Activated CD4-positive, CD25-positive, alpha-beta regulatory T cell treated with anti-CD3 and anti-CD28 coated beads, Interleukin-2, amount 50 U/mL, for 24 hours (primary cell): Measurements from ENCODE around the gene RHCG.
A peak's percentile ranks its signal among the peaks of the same experiment; 100 is the strongest.

ENCODE experiments used
- ATAC-seq, 2 donors: fragments of 150-1000 bp; cut with Tn5 transposase; one replicate each; pipeline ENCODE4 v1.10.0; 2021; ENCODE audit warnings: mild to moderate bottlenecking in 1 of 2, moderate library complexity in 1 of 2

Gene RHCG

DNA sequence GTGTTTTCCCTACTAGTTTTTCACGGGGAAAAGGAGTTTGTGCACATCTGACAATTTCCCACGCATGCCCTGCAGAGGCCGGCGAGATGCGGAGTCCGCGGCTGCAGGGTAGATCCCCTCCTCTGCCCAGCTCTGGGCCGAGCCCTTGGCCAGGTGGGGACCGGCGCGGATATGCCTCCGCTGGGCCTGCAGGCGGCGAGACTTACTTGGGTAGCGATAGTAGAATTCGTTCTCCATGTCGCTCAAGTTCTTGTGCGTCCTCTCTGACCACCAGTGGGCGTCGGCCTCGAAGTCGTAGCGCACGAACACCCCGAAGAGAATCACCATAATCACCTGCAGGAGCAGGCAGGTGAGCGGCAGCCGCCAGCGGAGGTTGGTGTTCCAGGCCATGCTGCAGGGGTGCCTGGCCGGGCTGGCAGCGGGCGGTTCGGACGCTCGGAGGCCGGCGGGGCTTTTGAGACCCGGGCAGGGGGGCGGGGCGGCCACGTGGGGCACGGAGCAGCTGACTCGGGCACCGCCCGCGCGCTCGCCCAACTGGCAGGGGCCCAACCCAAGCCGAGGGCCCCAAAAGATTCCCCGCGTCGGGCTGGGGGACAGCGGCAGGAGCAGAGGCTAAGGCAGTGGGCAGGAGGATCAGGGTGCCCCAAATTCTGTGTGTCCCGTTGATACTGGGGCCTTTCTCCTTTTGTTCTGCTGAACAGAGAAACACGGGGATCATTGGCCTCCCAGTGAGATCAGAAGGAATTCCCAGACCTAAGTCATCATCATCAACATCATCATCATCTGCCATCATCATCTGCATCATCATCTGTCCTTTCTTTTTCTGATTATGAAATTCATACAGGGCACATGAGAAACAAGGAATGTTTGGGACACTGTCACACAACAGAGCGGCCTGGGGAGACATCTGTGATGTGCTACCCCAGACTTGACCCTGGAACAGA lies at the start of gene RHCG:
Gene RHCG (minus strand): TSS at position 429 of the 944 bp plus-strand sequence. CDS start 39 bp downstream, at position 390.
- peak in 1 of 2 donors; percentile 9 for ATAC-seq

DNA sequence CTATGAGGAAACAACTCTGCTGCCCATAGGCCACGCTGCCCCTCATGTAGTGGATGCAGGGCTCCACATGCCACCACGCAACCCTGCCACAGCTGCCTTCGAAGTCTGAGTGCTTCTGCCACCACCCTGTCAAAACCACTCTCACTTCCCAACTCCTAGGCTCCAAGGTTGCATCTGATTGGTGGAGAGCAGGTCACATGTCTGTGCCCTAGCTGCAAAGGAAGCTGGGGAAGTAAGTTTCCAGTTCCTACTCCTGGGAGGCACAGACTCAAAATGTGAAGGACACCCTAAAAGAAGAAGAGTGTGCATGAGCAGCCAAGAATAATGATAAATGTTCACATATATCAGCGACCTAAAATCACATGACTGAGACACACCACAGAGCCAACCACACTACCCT lies 47.0 kb upstream of the RHCG start:
- ATAC-seq, result no peak

DNA sequence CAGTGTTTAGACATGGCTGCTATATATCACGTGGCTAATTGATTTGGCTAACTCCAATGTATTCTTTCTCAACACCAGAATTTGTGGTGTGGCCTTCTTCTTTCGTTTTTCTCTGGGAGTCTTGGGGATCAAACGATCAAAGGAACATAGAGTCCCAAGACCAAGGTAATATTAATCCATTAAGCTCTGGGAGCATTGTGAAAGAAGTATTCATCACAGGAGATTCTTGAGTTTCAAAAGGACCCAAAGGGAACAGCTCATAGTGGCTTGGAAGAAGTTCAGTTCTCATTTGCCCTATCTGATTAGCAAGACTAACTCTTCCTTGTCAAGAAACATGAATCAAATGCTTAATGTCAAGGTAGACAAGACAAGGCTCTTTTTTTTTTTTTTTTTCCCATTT lies 46.0 kb upstream of the RHCG start:
- ATAC-seq, result no peak

DNA sequence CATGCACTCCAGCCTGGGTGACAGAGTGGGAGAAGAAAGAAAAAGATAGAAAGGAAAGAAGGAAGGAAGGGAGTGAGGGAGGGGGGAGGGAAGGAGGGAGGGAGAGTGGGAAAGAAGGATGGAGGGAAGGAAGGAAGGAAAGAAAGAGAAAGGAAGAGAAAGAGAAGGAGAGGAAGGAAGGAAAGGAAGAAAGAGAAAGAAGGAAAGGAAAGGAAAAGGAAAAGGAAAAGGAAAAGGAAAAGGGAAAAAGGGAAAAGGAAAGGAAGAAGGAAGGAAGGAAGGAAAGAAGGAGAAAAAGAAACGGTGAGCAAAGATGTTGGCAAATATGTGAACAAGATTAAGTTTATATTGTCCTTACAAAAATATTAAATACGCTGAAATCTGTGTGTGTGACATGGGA lies 42.6 kb upstream of the RHCG start:
- ATAC-seq, result no peak

DNA sequence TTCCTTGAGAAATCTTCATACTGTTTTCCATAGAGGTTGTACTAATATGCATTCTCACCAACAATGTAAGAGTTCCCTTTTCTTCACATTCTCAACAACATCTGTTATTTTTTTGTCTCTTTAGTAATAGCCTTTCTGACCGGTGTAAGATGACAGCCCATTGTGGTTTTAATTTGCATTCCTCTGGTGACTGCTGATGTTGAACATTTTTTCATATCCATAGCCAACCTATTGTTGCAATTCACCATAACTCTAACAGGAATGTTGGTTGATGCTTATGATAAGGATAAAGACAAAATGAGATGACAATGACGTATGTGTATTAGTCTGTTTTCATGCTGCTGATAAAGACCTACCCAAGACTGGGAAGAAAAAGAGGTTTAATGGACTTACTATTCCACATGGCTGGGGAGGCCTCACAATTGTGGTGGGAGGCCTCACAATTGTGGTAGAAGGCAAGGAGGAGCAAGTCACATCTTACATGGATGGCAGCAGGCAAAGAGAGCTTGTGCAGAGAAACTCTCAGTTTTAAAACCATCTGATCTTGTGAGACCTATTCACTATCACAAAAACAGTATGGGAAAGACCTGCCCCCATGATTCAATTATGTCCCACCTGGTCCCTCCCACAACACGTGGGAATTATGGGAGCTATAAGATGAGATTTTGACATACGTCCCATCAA lies 37.6 kb upstream of the RHCG start:
- no peak for ATAC-seq

GRCh38 chr15:89531796-89532537 lies 35.6 kb upstream of the RHCG start:
- ATAC-seq, result no peak

- no peak for ATAC-seq
Observed at GRCh38 chr15:89530976-89531375, 34.6 kb upstream of the RHCG start.

DNA sequence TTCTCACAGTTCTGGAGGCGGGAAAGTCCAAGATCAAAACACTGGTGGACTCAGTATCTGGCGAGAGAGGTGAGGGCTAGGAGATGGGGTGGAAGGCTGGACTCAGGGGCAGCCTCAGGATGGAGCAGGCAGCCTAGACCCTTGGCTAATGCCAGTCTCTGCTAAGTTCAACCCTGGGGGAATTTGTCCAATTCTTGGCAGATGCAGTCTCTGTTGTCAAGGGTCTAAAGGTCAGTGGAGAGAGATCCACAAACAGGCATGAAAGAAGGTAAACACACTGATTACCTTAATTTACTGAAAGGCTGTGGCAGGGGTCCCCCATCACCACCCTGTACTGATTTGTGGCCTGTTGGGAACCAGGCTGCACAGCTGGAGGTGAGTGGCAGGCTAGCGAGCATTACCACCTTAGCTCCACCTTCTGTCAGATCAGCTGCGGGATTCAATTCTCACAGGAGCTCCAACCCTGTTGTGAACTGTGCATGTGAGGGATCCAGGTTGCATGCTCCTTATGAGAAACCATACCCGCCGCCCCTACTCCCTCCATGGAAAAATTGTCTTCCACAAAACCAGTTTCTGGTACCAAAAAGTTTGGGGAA lies 32.5 kb upstream of the RHCG start:
- no peak for ATAC-seq

DNA sequence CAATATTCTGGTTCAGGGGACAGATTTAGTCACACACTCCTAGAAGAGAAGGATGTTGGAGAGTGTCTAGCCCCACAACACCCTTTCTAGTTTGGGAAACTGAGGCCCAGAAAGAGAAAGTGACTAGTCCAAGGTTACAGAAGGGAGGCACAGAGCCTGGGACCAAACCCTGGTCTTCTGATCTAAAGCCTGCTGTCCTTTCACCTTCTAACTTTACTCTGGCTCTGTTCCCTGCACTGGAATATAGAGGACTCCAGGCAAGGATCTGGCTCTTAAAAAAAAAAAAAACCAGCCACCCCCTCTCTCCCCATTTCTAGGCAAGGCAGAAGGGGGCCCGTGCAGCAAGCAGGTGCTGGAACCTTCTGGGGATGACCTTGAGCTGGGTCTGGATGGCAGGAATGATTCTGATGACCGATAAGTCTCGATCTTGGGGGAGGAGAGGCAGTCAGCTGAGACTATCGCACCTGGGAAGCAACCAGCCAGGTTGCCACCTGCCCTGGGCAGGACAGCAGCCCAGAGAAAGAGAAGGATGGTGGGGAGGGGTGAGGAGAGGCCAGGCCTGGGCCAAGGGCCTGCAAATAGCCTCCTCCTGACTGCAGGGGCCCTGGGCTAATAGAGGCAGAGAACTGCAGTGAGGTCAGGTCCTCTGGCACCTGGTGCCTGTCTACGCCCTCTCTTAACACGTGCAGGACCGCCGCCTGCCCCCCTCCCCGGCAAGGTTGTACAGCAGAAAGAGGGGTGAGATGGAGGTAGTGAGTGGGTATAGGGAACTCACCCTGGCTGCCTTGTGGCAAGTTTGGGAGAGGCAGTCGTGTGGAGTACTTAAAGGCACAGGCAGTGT lies 30.4 kb upstream of the RHCG start:
- no peak for ATAC-seq

GRCh38 chr15:89526181-89526580 lies 29.8 kb upstream of the RHCG start:
- no peak for ATAC-seq

GRCh38 chr15:89524184-89524583 lies 27.8 kb upstream of the RHCG start:
- no peak for ATAC-seq

- ATAC-seq, result no peak
Observed at GRCh38 chr15:89523101-89523500, 26.7 kb upstream of the RHCG start.

- ATAC-seq, result no peak
Observed at GRCh38 chr15:89521605-89522004, 25.2 kb upstream of the RHCG start.

GRCh38 chr15:89515477-89515876 lies 19.1 kb upstream of the RHCG start:
- no peak for ATAC-seq

DNA sequence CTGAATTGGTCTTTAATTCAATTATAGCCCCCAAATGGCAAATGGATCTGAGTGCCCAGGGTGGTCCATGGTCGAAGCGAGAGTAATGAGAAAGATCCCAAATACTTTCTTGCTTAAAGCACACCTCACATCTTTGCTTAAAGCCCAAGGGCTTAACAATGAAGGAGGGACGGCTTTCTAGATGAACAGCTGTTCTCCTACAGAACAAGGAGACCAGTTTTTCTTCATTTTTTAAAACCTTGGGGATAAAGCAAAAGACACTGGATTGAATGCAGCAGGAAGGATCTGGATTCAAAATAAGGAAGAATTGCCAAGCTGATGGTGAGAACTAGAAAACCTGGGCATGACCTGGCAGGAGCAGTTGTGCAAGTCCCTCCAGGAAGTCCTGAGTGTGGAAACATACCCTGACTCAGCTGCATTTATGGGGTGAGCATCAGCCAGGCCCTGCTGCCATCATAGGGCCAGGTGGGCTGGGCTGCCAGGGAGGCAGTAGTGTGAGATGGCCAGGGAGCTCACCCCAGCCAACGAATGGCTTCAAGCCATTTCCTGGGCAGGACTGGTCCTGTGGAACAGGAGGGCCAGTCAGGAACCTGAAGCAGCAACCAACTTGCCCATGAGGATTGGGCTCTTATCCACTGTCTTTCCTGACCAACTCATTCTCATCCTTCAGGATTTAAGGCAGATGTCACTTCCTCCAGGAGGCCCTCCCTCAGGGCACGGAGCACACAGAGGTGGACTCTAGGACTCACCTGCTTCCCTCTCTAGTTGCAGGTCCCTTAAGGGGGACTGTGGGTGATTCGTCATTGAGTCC lies 18.4 kb upstream of the RHCG start:
- no peak for ATAC-seq

GRCh38 chr15:89514186-89514585 lies 17.8 kb upstream of the RHCG start:
- no peak for ATAC-seq

GRCh38 chr15:89513284-89513683 lies 16.9 kb upstream of the RHCG start:
- ATAC-seq, result no peak

DNA sequence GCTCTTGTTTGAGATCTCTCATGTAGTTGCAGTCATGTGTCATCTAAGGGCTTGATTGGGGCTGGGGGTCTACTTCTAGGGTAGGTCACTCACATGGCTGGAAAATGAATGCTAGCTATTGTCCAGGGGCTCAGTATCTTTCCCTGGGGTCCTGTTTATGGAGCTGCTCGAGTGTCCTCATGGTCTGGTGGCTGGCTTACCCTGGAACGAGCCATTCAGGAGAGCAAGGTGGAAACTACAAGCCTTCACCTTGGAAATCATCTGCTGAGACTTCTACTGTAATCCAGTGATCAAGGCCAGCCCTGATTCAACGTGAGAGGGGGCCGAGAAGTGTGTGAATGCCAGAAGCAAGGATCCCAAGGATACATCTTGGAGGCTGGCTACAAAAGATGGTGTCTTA lies 16.2 kb upstream of the RHCG start:
- ATAC-seq, result no peak

- ATAC-seq, result no peak
Observed at GRCh38 chr15:89506026-89506686, 9.8 kb upstream of the RHCG start.

DNA sequence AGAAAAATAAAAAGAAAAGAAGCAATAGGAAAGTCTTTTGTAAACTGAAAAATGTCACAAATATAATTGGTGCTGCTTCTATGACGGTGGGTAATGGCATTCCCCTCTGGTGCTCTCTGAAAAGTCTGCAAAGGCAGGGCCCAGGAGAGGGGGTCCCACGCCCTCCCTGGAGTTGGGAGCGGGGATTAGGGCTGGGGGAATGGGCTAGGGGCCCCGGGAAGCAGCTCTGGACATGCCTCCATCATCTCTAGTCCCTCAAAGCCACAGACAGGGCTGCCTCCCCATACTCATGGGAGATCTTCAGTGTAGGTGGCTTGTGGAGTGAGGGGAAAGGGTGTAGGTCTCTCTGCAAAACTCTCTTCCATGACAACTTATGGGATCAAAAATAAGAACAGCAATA lies 7.8 kb upstream of the RHCG start:
- ATAC-seq, result no peak
